PC-3 (cell line): Measurements from ENCODE around the gene SYT5.

Source experiments
- EZH2 ChIP-seq: fragments of 300-600 bp; sonication (generic); IDR thresholded peaks from one replicate; pipeline ENCODE4 v1.6.1; 2017; ENCODE audit warnings: antibody characterized with exemption, mild to moderate bottlenecking, low read length; ENCODE audit not compliant: unreplicated experiment
- EZH2phosphoT487 ChIP-seq: fragments of 300-600 bp; sonication (generic); IDR thresholded peaks from 2 replicates; pipeline ENCODE4 v1.6.1; 2018; ENCODE audit warnings: mild to moderate bottlenecking, antibody characterized with exemption, low read length, borderline replicate concordance
- TF ChIP-seq, protein P1 (sequence below): fragments of 300-600 bp; sonication (generic); conservative IDR thresholded peaks from 2 replicates; pipeline ENCODE4 v1.5.1; 2017; ENCODE audit warnings: antibody characterized with exemption, low read depth, mild to moderate bottlenecking, low read length

DNA sequence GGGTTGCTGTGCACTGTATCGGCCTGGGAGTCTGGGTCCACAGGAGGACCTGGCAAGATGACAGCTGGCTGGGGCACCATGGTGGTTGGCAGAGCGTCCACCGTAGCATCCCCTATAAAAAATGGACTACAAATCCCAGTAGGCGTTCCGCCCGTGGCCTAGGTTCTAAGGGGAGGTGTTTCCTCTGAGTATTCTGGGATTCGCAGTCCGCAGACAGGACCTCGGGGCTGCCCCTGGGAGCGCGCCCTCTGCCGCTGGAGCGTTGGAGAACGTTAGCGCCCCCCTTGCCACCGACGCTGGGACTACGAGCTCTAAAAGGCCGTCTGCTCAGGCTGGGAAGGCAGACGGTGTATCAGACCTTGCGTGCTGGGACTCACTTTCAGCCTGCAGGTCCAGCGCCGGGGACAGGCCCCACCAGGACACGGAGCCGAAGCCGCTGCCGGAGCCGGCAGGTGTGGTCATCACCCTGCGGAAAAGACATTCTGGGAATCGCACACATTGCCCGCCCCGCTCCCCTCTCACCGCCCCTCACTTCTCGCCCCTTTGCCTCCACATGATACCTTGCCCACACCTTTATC lies 14.0 kb downstream of the SYT5 start:
- TF ChIP-seq, protein P1, sequence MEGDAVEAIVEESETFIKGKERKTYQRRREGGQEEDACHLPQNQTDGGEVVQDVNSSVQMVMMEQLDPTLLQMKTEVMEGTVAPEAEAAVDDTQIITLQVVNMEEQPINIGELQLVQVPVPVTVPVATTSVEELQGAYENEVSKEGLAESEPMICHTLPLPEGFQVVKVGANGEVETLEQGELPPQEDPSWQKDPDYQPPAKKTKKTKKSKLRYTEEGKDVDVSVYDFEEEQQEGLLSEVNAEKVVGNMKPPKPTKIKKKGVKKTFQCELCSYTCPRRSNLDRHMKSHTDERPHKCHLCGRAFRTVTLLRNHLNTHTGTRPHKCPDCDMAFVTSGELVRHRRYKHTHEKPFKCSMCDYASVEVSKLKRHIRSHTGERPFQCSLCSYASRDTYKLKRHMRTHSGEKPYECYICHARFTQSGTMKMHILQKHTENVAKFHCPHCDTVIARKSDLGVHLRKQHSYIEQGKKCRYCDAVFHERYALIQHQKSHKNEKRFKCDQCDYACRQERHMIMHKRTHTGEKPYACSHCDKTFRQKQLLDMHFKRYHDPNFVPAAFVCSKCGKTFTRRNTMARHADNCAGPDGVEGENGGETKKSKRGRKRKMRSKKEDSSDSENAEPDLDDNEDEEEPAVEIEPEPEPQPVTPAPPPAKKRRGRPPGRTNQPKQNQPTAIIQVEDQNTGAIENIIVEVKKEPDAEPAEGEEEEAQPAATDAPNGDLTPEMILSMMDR: peak; percentile 98
- no peak for TF ChIP-seq EZH2phosphoT487
- TF ChIP-seq EZH2: no peak
